ENCODE results near the gene SAP30BP. TPM values are rescaled to one million over a fixed set of nuclear protein-coding genes. Genes with fewer than 3 reads are reported as not detected.

Gene SAP30BP
- total RNA-seq, 1 experiment from 2014 or later: 89.7 TPM

- Histone ChIP-seq H2BK20ac (ENCODE audit: low read depth, low read length, poor library complexity, severe bottlenecking) (no peak overlapping the region), H4K5ac (ENCODE audit: insufficient read length, low read depth, low read length) (no peak overlapping the region), H3K79me2 (ENCODE audit: insufficient read depth, low read length) (no peaks in the 10 kb centered on the region), H2BK15ac (ENCODE audit: low read depth, low read length) (no peak overlapping the region), H3K9me3 (ENCODE audit: control insufficient read depth, low read depth, low read length) (no peaks in the 10 kb centered on the region), H2AFZ (ENCODE audit: low read length) (no peak overlapping the region), H4K20me1 (ENCODE audit: control insufficient read depth, insufficient read depth, insufficient read length) (no peaks in the 10 kb centered on the region), H4K91ac (ENCODE audit: insufficient read length, low read depth, low read length) (no peak overlapping the region), H3T11ph (ENCODE audit: low read length) (no peak overlapping the region), H3K18ac (ENCODE audit: insufficient read length, low read depth, low read length) (no peak overlapping the region), H3K27ac (ENCODE audit: insufficient read length, low read depth, low read length) (no peak overlapping the region), H3K4me2 (ENCODE audit: insufficient read depth, insufficient read length, low read length) (no peak overlapping the region), H3K23me2 (ENCODE audit: insufficient read length, low read depth, low read length, poor library complexity, severe bottlenecking) (no peaks in the 10 kb centered on the region), H3K4me1 (ENCODE audit: insufficient read depth, low read length) (no peaks in the 10 kb centered on the region), H3K23ac (ENCODE audit: insufficient read length, low read depth, low read length) (no peak overlapping the region), H2BK120ac (ENCODE audit: low read depth, low read length, poor library complexity, severe bottlenecking) (no peak overlapping the region), H3K79me1 (ENCODE audit: insufficient read depth, low read depth, low read length, poor library complexity, severe bottlenecking) (no peaks in the 10 kb centered on the region), H2AK5ac (ENCODE audit: insufficient read length, low read length) (no peak overlapping the region), H3K9ac (ENCODE audit: extremely low read depth, insufficient read length, low read length) (no peak overlapping the region), H3K14ac (ENCODE audit: insufficient read depth, low read length) (no peak overlapping the region; the same call in 1 of the 2 replicates), H2BK12ac (ENCODE audit: insufficient read length, low read depth, low read length) (no peak overlapping the region), H3K4ac (ENCODE audit: low read depth, low read length) (no peak overlapping the region), H2BK5ac (ENCODE audit: insufficient read length, low read length) (no peak overlapping the region), H4K8ac (replicated peaks; ENCODE audit: insufficient read length, low read depth, low read length) (no peak overlapping the region), H3K56ac (ENCODE audit: insufficient read length, low read depth, low read length) (no peak overlapping the region), H3K27me3 (ENCODE audit: insufficient read depth, low read length) (no peaks in the 10 kb centered on the region)
- Mint-ChIP-seq H3K27ac (no peak overlapping the region; a peak in 1 of 7 replicates), H3K9me3 (no peaks in the 10 kb centered on the region), H3K27me3 (ENCODE audit: low read depth) (no peaks in the 10 kb centered on the region), H3K4me3 (no peak overlapping the region), H3K4me1 (0 out of 4 replicates have a peak, but pooled peaks cover 0 to 3% of the 10 kb centered on the region in 2 experiments), H3K36me3 (ENCODE audit: insufficient read depth in 1 of 3, low read depth in 3 of 3) (no peaks in the 10 kb centered on the region)
- WGBS (ENCODE audit: extremely low coverage, insufficient read length, low lambda C conversion rate): no CpG with 5 or more reads among the region's 26 CpGs
- no peak for DNase-seq
- no peak for TF ChIP-seq CTCF (conservative IDR thresholded peaks at IDR 0.05)
These were observed 64.1 kb downstream of the SAP30BP start for GRCh38 chr17:75731086-75731715.

All from H9 (cell line).